C4-2B (cell line): ENCODE measurements around the gene ADAMTSL1.

Experiments
- ZFX ChIP-seq: fragments of 450-650 bp; IDR thresholded peaks from 2 replicates; pipeline ENCODE4 v1.6.1; 2017
- TF ChIP-seq, protein P1 (sequence below): fragments of 450-650 bp; conservative IDR thresholded peaks from 2 replicates; pipeline ENCODE4 v1.5.1; 2017; ENCODE audit warnings: mild to moderate bottlenecking

GRCh38 chr9:18675973-18676372 lies 202.0 kb downstream of the ADAMTSL1 start:
- TF ChIP-seq, protein P1, sequence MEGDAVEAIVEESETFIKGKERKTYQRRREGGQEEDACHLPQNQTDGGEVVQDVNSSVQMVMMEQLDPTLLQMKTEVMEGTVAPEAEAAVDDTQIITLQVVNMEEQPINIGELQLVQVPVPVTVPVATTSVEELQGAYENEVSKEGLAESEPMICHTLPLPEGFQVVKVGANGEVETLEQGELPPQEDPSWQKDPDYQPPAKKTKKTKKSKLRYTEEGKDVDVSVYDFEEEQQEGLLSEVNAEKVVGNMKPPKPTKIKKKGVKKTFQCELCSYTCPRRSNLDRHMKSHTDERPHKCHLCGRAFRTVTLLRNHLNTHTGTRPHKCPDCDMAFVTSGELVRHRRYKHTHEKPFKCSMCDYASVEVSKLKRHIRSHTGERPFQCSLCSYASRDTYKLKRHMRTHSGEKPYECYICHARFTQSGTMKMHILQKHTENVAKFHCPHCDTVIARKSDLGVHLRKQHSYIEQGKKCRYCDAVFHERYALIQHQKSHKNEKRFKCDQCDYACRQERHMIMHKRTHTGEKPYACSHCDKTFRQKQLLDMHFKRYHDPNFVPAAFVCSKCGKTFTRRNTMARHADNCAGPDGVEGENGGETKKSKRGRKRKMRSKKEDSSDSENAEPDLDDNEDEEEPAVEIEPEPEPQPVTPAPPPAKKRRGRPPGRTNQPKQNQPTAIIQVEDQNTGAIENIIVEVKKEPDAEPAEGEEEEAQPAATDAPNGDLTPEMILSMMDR = no peak
- TF ChIP-seq ZFX = no peak
